ENCODE data around the gene PPP4R4. TPM values are rescaled to one million over a fixed set of nuclear protein-coding genes. Genes with fewer than 3 reads are reported as not detected.

Gene PPP4R4
- total and polyA plus RNA-seq, 2 of the 4 experiments (the other 2 are of a cell fraction), result 0.17 to 0.36 TPM

- Histone ChIP-seq H4K91ac (ENCODE audit: insufficient read depth, low read depth, low read length) (no peak overlapping the region), H3K9me1 (ENCODE audit: insufficient read depth, low read length) (no peaks in the 10 kb centered on the region), H4K8ac (ENCODE audit: low read depth in 2 of 2, low read length in 2 of 2) (no peak overlapping the region), H2AK9ac (replicated peaks; ENCODE audit: low read depth, low read length, poor library complexity) (no peak overlapping the region), H3K4ac (ENCODE audit: low read depth, low read length) (no peak overlapping the region), H3K4me1 (ENCODE audit: control insufficient read depth, insufficient read depth, low read length) (no peaks in the 10 kb centered on the region), H2BK120ac (ENCODE audit: low read depth, low read length) (no peak overlapping the region), H3K27me3 (ENCODE audit: control insufficient read depth, insufficient read depth, low read length) (no peaks in the 10 kb centered on the region), H2AK5ac (ENCODE audit: low read depth, low read length) (no peak overlapping the region), H3K18ac (ENCODE audit: low read depth, low read length) (no peak overlapping the region), H2BK15ac (ENCODE audit: low read depth, low read length) (no peak overlapping the region), H3K79me1 (ENCODE audit: low read depth in 1 of 2, low read length in 2 of 2) (no peaks in the 10 kb centered on the region), H3K27ac (ENCODE audit: insufficient read depth, low read length) (no peak overlapping the region), H2AFZ (replicated peaks; ENCODE audit: low read length, poor library complexity) (no peak overlapping the region), H4K5ac (ENCODE audit: low read depth, low read length) (no peak overlapping the region), H2BK5ac (ENCODE audit: low read depth, low read length, poor library complexity, severe bottlenecking) (no peak overlapping the region), H3K9ac (ENCODE audit: low read depth, low read length) (no peak overlapping the region), H3K23ac (ENCODE audit: low read depth, low read length) (no peak overlapping the region), H3K9me3 (ENCODE audit: control insufficient read depth, insufficient read depth, low read length) (peaks cover 8% of the 10 kb centered on the region), H4K20me1 (ENCODE audit: insufficient read depth, low read length) (no peaks in the 10 kb centered on the region), H3K56ac (ENCODE audit: extremely low read depth, insufficient read depth, low read length) (no peak overlapping the region), H3K4me2 (ENCODE audit: low read depth, low read length) (no peak overlapping the region), H3K36me3 (ENCODE audit: control insufficient read depth, insufficient read depth, low read length) (no peaks in the 10 kb centered on the region), H3K4me3 (ENCODE audit: insufficient read depth, low read depth, low read length) (no peak overlapping the region), H3K14ac (replicated peaks; ENCODE audit: low read depth, low read length) (no peak overlapping the region), H2BK20ac (ENCODE audit: low read depth, low read length) (no peak overlapping the region)
- CTCF ChIA-PET, result no interaction called here
- TF ChIP-seq NFE2L2 (IDR thresholded peaks at IDR 0.05; ENCODE audit: low read depth, low read length) (no peak), RCOR1 (IDR thresholded peaks at IDR 0.05; ENCODE audit: insufficient replicate concordance, low read length) (no peak), MAZ (IDR thresholded peaks at IDR 0.05; ENCODE audit: borderline replicate concordance, low read depth, low read length) (no peak), CEBPB (IDR thresholded peaks at IDR 0.05; ENCODE audit: low read depth, low read length) (no peak), MAFK (IDR thresholded peaks at IDR 0.05; ENCODE audit: low read depth, low read length) (no peak), RFX5 (IDR thresholded peaks at IDR 0.05; ENCODE audit: low read depth, low read length) (no peak), ELK1 (IDR thresholded peaks at IDR 0.05; ENCODE audit: borderline replicate concordance, low read depth, low read length) (no peak), CHD1 (IDR thresholded peaks at IDR 0.05; ENCODE audit: low read depth, low read length) (no peak), SMC3 (IDR thresholded peaks at IDR 0.05; ENCODE audit: low read depth, low read length) (no peak), CTCF (conservative IDR thresholded peaks at IDR 0.05; ENCODE audit: low read depth, low read length) (no peak), FOS (IDR thresholded peaks at IDR 0.05; ENCODE audit: low read depth, low read length) (no peak), POLR2A (IDR thresholded peaks at IDR 0.05; ENCODE audit: low read depth, low read length) (no peak), MXI1 (IDR thresholded peaks at IDR 0.05; ENCODE audit: borderline replicate concordance, low read depth, low read length) (no peak), USF2 (IDR thresholded peaks at IDR 0.05; ENCODE audit: low read depth, low read length) (no peak)
- POLR2A ChIA-PET (ENCODE audit: unreplicated experiment), result no interaction called here
- WGBS, 2 experiments (ENCODE audit: extremely low coverage in 2 of 2, insufficient read length in 1 of 2), result no CpG with 5 or more reads among the region's 3 CpGs
- in situ Hi-C loops (cut with MboI; ENCODE audit: low sequenced_read_pairs), result no loop called here
- DNase-seq (no peak), ATAC-seq (ENCODE audit: low read depth) (no peak)
- intact Hi-C loops (cut with micrococcal nuclease), result no loop called here
- BruUV-seq (replicated peaks), result no TSS peak
- dilution Hi-C loops (cut with HindIII; ENCODE audit: low sequenced_read_pairs, unreplicated experiment), result no loop called here
Measured at GRCh38 chr14:94310248-94310647, 136.1 kb downstream of the PPP4R4 start.

All from IMR-90 (cell line).